Activated naive CD8-positive, alpha-beta T cell treated with anti-CD3 and anti-CD28 coated beads for 36 hours (primary cell): ENCODE measurements around the gene DTX4. TPM values are rescaled to one million over a fixed set of nuclear protein-coding genes. Genes with fewer than 3 reads are reported as not detected.

Source experiments
- DNase-seq: peaks from one replicate; pipeline ENCODE4 v3.0.0; 2021
- H3K27ac Mint-ChIP-seq: one replicate; pipeline ENCODE4 v1.8.0; 2022; ENCODE audit warnings: mild to moderate bottlenecking, moderate library complexity, mixed read lengths
- H3K27me3 Mint-ChIP-seq: one replicate; pipeline ENCODE4 v1.8.0; 2022; ENCODE audit warnings: mild to moderate bottlenecking, mixed read lengths
- H3K36me3 Mint-ChIP-seq: one replicate; pipeline ENCODE4 v1.8.0; 2021; ENCODE audit warnings: mild to moderate bottlenecking, mixed read lengths
- H3K4me1 Mint-ChIP-seq: one replicate; pipeline ENCODE4 v1.8.0; 2021; ENCODE audit warnings: mixed read lengths
- H3K4me3 Mint-ChIP-seq: one replicate; pipeline ENCODE4 v1.8.0; 2022; ENCODE audit warnings: mild to moderate bottlenecking, moderate library complexity, mixed read lengths
- H3K9me3 Mint-ChIP-seq: one replicate; pipeline ENCODE4 v1.8.0; 2022; ENCODE audit warnings: mixed read lengths
- total RNA-seq, 2 experiments: library from RNA; stranded (reverse); gene quantifications; one replicate each; pipeline ENCODE4 v1.2.3, GENCODE V29; 2021

The DTX4 gene
- total RNA-seq, 2 experiments from 2014 or later, result 0.10 to 0.49 TPM

DNA sequence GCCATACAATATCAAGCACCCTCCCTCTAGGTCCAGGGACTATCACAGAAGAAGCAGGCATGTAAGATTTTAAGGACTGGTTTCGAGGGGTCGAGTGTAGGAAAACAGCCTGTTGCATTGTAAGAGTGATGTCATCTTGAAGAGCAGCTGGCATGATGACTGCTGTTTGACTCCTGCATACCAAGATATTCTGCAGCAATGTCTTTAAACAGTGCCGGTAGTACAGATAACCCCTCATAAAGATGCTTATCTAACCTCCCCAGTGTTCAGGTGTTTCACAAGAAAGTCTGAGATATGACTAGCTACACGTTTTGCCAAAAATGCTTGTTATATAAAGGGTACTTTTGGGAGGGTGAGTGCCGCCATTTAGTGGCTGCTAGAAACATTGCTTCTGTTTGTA lies 17.3 kb upstream of the DTX4 start:
- Mint-ChIP-seq H3K4me1 (peaks cover 26% of the 10 kb centered on the region), H3K27ac (no peak overlapping the region), H3K27me3 (no peaks in the 10 kb centered on the region), H3K36me3 (peaks cover 34% of the 10 kb centered on the region), H3K9me3 (peaks cover 3% of the 10 kb centered on the region), H3K4me3 (no peak overlapping the region)
- no peak for DNase-seq

DNA sequence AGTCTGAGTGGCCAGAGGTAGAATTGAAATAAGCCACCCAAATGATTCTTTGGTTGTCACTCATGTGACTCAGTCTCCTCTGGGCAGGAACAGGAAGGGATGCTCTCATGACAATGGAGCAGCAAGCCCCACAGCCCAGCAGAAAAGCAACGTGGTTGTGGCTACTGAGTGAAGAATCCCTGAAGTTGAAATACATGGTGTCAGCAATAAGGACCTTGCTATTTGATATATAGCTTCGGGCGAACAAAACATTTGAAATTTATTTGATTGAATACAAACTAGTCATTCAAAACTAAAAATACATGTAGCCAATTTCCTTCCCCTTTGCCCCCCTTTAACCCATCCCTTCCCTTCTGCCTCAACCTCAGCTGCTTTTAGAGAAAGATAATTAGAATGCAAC lies 14.5 kb upstream of the DTX4 start:
- Mint-ChIP-seq H3K36me3 (peaks cover 12% of the 10 kb centered on the region), H3K27me3 (peaks cover 9% of the 10 kb centered on the region), H3K4me3 (no peak overlapping the region), H3K9me3 (peaks cover 2% of the 10 kb centered on the region), H3K27ac (no peak overlapping the region), H3K4me1 (peaks cover 9% of the 10 kb centered on the region)
- no peak for DNase-seq

DNA sequence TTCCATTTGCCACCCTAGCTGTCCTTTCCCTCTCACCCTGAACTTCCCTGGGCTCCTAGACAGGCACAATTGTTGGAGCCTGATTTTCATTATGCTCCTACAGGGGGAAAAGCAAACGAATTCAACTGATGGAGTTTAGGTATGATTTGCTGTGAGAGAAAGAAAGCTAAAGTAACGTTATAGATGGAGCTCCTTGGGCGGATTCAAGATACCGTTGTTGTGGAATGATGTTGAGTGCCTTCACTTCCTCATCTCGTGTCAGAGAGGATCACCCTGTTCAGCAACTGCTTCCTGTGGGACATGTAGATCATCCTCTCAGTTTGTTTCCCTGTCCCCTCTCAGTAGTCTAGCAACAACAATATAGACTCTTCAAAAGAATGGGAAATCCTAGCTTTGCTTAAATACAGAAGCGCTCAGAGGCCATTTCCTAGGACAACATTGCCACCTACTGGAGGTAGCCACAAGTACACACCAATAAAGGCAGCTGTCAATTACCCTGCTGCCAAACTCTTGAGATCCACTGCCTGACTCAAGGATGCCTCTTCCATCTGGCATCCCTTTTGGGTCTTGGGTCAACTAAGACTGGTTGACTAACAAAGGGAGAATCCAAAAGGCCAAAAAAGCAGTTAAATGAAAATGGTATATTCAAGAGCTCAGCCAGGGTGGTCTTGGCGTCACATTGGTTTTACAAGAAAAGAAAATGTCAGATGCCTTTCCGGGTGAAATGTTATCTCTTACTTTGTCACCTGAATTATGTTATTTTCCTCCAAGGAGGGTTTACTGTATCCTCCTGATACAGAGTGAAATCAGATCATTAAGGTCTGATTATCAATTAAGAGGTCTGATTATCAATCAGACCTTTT lies 13.5 kb upstream of the DTX4 start:
- H3K4me3 Mint-ChIP-seq, result no peak overlapping the region
- peaks cover 4% of the 10 kb centered on the region for H3K4me1 Mint-ChIP-seq
- H3K36me3 Mint-ChIP-seq, result peaks cover 3% of the 10 kb centered on the region
- peaks cover 16% of the 10 kb centered on the region for H3K27me3 Mint-ChIP-seq
- H3K9me3 Mint-ChIP-seq, result no peaks in the 10 kb centered on the region
- DNase-seq, result peak; percentile 46
- no peak overlapping the region for H3K27ac Mint-ChIP-seq

DNA sequence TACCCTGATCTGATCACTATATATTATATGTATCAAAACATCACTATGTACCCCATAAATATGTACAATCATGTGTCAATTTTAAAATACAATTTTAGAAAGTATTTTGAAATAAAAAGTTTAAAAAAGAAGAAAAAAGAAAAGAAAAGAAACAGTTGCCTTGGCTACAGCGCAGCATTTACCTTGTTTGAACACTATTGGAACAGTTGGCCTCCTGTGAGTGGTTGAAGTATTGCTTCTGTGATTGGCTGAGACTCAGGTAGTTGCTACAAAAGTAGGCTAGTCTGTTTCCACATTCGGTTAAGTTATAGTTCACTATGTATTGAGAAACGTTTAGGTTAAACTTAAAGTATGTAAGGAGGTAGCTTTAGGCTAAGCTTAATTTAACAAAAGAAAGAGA lies 7.9 kb upstream of the DTX4 start:
- peaks cover 35% of the 10 kb centered on the region for H3K27me3 Mint-ChIP-seq
- DNase-seq, result no peak
- no peak overlapping the region for H3K27ac Mint-ChIP-seq
- no peaks in the 10 kb centered on the region for H3K36me3 Mint-ChIP-seq
- H3K4me1 Mint-ChIP-seq, result no peaks in the 10 kb centered on the region
- no peak overlapping the region for H3K4me3 Mint-ChIP-seq
- H3K9me3 Mint-ChIP-seq, result no peaks in the 10 kb centered on the region

DNA sequence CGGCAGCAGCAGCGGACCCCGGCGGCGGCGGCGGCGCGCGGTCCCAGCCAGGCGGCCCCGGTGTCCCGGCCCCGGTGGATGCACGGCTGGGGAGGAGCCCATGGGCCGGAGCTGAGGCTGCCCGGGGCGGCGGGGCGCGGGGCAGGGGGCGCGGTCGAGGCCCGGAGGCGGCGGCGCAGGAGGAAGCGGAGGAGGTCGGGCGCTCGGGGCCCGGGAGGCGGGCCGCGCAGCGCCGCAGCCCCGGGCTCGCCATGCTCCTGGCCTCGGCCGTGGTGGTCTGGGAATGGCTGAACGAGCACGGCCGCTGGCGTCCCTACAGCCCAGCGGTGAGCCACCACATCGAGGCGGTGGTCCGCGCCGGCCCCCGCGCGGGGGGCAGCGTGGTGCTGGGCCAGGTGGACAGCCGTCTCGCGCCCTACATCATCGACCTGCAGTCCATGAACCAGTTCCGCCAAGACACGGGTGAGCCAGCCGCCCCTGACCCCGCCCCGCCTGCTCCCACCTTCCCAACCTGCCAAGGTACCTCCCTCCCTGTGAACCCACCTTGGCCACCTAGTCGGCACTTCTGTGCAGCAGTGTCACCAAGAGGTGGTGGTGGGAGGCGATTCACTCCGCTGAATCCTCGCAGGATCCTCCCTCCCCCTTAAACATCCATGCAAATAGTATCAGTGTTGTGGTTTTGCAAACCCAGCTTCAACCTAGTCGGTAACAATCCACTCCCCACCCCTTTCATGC lies 580 bp downstream of the DTX4 start:
- peak overlapping the region; percentile 75 for H3K4me3 Mint-ChIP-seq
- H3K27ac Mint-ChIP-seq, result peak overlapping the region; percentile 30
- peaks cover 9% of the 10 kb centered on the region for H3K4me1 Mint-ChIP-seq
- peak; percentile 38 for DNase-seq
- peaks cover 32% of the 10 kb centered on the region for H3K27me3 Mint-ChIP-seq
- no peaks in the 10 kb centered on the region for H3K9me3 Mint-ChIP-seq
- H3K36me3 Mint-ChIP-seq, result no peaks in the 10 kb centered on the region

DNA sequence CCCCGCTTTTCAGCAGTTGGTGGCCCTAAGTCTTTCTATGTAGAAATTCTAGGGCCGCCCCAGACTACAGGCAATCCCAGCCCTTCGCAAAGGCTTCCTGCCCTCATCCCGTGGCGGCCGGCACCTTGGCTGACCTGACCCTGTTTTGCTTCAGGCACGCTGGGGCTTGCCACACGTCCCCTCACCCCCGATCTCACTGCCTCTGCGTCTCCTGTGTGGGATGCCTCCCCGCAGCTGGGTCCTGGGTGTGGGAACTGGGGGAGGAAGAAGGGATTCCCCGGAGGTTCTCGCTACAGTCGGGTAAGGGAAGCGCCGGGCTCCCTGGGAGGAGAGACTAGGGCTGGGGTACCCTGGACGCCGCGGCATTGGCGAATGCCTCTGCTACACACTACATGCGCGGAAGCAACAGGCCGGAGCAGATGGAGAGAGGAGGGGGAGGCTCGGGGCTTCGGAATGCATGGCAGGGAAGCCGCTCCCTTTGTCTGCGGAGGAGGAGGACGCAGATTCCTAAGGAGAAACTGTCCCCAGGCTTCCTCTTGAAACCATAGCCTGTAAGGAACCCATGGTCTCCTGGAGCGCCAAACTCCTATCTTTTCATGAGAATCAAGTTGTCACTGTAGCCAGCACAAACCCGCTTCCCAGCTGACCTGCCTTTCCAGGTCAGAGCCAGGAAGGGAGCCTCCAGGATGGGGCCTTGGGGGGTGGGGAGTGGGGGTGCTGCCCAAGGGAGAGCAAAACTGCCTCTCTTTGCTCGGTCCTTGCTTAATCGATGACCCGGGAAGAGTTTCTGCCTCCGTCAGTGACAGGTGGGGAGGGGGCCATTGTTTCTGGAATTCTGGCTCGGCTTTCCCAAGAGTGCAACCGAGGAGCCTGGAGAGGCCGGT lies 1.4 kb downstream of the DTX4 start:
- peak overlapping the region; percentile 75 for H3K4me3 Mint-ChIP-seq
- H3K36me3 Mint-ChIP-seq, result no peaks in the 10 kb centered on the region
- peak; percentile 16 for DNase-seq
- H3K27ac Mint-ChIP-seq, result peak overlapping the region; percentile 30
- no peaks in the 10 kb centered on the region for H3K9me3 Mint-ChIP-seq
- H3K27me3 Mint-ChIP-seq, result peaks cover 32% of the 10 kb centered on the region
- peaks cover 9% of the 10 kb centered on the region for H3K4me1 Mint-ChIP-seq

DNA sequence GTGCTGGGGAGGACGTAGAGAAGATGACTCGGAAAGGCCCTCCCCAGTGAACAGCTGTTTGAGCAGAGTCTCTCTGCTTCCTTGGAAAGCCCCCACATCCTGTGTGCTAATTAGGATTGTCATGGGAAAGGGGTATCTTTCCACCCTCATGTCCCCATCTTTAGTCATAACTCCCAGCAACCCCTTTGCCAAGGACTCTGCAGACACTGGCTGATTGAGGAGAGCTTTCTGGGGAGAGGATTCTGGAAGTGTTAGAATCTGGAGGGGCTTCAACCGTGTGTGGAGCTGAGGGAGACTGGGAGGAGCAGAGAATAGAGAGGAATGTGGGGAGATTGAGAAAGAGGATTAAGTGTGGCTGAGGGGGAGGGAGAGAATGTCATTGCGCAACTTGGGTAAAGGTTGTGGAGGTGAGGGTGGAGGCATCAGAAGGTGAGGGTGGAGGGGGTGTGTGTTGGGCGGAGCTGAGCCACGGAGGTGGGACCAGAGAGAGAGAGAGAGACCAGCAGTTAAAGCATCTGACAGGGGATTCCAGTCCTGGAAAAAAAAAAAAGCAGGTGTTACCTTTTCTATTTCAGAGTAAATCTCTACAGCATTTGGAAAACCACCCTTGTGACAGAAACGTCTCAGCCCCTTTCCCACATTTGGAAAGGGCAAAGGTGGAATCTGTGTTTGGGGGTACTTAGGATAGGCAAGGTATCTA lies 2.2 kb downstream of the DTX4 start:
- no peak overlapping the region for H3K27ac Mint-ChIP-seq
- H3K4me1 Mint-ChIP-seq, result peaks cover 9% of the 10 kb centered on the region
- H3K4me3 Mint-ChIP-seq, result no peak overlapping the region
- H3K36me3 Mint-ChIP-seq, result no peaks in the 10 kb centered on the region
- peaks cover 2% of the 10 kb centered on the region for H3K9me3 Mint-ChIP-seq
- DNase-seq, result no peak
- H3K27me3 Mint-ChIP-seq, result peaks cover 32% of the 10 kb centered on the region

DNA sequence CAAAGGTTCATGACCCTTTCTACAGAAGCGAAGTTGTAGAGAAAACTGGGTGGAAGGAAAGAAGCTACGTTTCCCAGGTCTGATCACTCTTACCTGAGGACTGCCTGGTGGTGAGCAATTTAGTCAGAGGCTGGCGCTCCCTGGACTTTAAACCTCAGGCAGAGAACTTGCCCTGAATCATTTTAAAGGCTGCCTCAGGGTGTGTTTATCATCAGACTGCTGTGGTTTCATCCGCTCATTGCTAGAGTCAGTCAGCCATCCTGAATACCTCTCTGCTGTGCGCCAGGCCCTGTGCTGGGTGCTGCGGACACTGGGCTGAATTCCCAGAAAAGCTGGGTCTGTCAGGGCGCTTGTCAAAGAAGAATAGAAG lies 2.7 kb downstream of the DTX4 start:
- Mint-ChIP-seq H3K27ac (no peak overlapping the region), H3K9me3 (peaks cover 6% of the 10 kb centered on the region), H3K36me3 (no peaks in the 10 kb centered on the region), H3K4me1 (peaks cover 9% of the 10 kb centered on the region), H3K4me3 (no peak overlapping the region), H3K27me3 (peaks cover 27% of the 10 kb centered on the region)
- no peak for DNase-seq

DNA sequence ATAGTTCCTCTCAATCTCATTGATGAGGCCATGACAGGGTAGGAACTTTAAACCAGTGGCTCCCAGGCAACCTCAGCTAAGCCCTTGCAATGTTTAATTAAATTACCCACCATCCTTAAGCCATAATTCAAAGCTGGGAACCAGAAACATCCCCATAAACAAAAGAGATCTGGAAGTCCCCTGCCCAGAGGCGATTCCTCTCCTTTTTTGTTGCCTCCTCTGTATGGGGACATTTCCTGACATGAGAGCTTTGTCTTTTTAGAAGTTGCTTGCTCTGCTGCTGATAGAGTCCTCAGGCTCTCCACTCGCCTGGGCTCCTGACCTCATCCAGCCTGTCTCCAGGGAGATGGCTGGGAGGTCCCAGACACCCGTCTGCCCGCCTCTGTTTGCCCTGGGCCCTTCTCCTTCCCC lies 3.2 kb downstream of the DTX4 start:
- no peak for DNase-seq
- no peaks in the 10 kb centered on the region for H3K36me3 Mint-ChIP-seq
- peaks cover 27% of the 10 kb centered on the region for H3K27me3 Mint-ChIP-seq
- no peak overlapping the region for H3K27ac Mint-ChIP-seq
- H3K9me3 Mint-ChIP-seq, result peaks cover 7% of the 10 kb centered on the region
- peaks cover 9% of the 10 kb centered on the region for H3K4me1 Mint-ChIP-seq
- no peak overlapping the region for H3K4me3 Mint-ChIP-seq

DNA sequence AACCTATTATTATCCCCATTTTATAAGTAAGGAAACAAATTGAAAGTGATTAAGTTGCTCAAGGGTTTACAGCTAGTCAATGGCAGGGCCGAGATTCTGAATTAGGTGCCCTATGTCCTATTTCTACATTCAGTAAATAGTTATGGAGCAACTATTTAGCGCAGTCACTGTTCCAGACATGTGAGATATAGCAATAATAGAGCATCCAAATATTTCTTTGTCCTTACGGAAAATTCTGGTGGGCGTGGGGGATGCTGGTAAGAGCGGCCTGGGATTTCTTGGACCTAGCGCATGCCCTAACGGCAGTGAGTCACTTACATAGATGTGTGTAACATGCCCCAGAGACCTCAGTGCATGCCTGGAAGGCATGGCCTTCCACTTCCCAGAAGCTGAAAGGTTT lies 4.4 kb downstream of the DTX4 start:
- no peak overlapping the region for H3K4me3 Mint-ChIP-seq
- H3K27me3 Mint-ChIP-seq, result peaks cover 27% of the 10 kb centered on the region
- no peaks in the 10 kb centered on the region for H3K36me3 Mint-ChIP-seq
- H3K4me1 Mint-ChIP-seq, result peaks cover 9% of the 10 kb centered on the region
- H3K27ac Mint-ChIP-seq, result no peak overlapping the region
- H3K9me3 Mint-ChIP-seq, result peaks cover 7% of the 10 kb centered on the region
- no peak for DNase-seq

DNA sequence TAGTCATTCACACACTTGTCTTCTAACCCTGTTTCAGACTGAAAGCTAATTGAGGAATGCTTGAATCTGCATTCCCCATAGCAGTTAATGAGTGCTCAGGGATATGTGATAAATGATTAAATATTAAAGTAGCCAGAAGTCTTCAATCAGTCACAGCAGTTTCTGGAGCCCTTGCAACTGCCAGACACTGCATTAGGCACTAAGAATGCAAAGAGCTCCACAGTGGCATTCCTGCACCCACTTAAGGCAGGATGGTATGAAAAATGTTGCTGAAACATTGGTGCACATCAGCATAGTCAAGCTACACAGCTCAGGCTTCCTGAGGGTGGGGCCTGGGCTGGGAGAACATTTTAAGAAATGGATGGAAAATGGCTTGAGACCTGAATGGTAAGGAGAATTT lies 6.5 kb downstream of the DTX4 start:
- no peak overlapping the region for H3K27ac Mint-ChIP-seq
- H3K4me3 Mint-ChIP-seq, result no peak overlapping the region

DNA sequence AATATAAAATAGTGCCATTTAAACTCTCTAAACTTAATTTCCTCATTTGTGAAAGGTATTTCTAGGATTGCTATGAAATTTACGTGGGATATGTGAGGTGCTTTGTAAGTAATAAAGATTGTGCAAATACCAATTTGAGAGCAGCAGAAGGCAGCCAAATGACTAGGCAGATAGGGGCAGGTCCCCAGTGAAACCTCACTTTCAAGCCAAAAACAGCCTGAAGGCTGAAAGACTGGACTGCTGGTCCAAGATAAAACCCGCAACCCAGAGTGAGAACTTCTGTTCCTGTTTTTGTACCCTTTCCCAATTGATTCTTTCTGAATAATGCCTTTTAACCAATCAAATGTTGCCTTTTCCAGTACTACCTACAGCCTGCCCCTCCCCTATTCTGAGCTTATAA lies 7.2 kb downstream of the DTX4 start:
- peaks cover 12% of the 10 kb centered on the region for H3K27me3 Mint-ChIP-seq
- no peak for DNase-seq
- H3K27ac Mint-ChIP-seq, result no peak overlapping the region
- H3K9me3 Mint-ChIP-seq, result peaks cover 7% of the 10 kb centered on the region
- H3K36me3 Mint-ChIP-seq, result no peaks in the 10 kb centered on the region
- no peak overlapping the region for H3K4me3 Mint-ChIP-seq
- H3K4me1 Mint-ChIP-seq, result no peaks in the 10 kb centered on the region

More for the DNA sequence above, 6.5 kb downstream of the DTX4 start:
- H3K9me3 Mint-ChIP-seq, result peaks cover 7% of the 10 kb centered on the region
- no peak for DNase-seq
- H3K4me1 Mint-ChIP-seq, result peaks cover 3% of the 10 kb centered on the region
- H3K36me3 Mint-ChIP-seq, result no peaks in the 10 kb centered on the region
- peaks cover 19% of the 10 kb centered on the region for H3K27me3 Mint-ChIP-seq

DNA sequence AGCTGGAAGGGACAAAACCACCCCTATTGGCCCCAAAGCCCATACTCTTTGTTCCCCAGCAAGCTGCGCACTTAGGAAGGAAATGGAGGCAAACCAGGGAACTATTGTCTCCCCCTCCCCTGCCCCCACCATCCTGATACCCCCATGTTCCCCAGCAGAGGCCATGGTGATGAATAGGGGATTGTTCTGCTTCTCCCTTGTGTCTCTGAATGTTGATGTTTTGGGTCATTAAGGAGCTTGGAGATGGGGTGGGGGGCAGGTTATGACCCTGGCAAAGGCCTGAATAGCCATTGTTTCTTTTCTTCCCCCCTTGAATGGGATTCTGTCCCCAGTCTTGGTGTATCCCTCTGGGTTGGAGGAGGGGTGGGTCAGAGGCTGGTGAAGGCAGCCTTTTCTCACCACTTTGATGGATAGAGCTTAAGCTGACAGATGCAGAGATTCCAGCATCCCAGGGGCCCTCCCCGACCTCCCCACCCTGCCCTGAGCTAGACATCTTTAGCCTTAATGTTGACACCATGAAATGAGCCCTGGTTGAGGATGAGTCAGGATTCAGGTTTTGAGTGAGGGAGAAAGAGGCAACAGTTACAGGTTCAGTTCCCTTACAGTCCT lies 8.3 kb downstream of the DTX4 start:
- no peak overlapping the region for H3K4me3 Mint-ChIP-seq

DNA sequence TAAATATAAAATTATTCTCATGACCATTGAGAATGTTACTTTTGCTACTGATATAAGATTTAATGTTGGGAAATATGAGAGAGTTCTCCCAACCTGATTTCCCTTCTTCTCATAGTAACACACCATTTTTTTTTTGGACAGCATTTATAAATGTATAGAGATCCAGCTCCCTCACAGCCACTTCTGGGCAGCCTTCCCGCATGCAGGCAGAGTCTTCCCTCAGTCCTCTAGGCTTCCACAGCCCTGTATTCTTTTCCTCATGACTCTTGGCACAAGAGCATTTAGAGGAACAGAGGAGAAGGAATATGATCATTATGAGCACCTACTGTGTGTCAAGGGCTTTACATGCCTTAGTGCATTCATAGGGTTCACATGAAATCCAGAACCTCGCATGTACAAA lies 9.0 kb downstream of the DTX4 start:
- Mint-ChIP-seq H3K27me3 (no peaks in the 10 kb centered on the region), H3K36me3 (no peaks in the 10 kb centered on the region), H3K27ac (no peak overlapping the region), H3K9me3 (peaks cover 7% of the 10 kb centered on the region), H3K4me1 (no peaks in the 10 kb centered on the region), H3K4me3 (no peak overlapping the region)
- no peak for DNase-seq

More for the DNA sequence above, 8.3 kb downstream of the DTX4 start:
- Mint-ChIP-seq H3K27me3 (peaks cover under 1% of the 10 kb centered on the region), H3K27ac (no peak overlapping the region), H3K9me3 (peaks cover 7% of the 10 kb centered on the region), H3K36me3 (no peaks in the 10 kb centered on the region), H3K4me1 (no peaks in the 10 kb centered on the region)
- DNase-seq, result no peak
